ENCODE data around the gene KCNH3. TPM values are rescaled to one million over a fixed set of nuclear protein-coding genes. Genes with fewer than 3 reads are reported as not detected.

Gene KCNH3
- total and polyA plus RNA-seq, 4 donors = 2.1 to 11.0 (median 6.9) TPM

DNA sequence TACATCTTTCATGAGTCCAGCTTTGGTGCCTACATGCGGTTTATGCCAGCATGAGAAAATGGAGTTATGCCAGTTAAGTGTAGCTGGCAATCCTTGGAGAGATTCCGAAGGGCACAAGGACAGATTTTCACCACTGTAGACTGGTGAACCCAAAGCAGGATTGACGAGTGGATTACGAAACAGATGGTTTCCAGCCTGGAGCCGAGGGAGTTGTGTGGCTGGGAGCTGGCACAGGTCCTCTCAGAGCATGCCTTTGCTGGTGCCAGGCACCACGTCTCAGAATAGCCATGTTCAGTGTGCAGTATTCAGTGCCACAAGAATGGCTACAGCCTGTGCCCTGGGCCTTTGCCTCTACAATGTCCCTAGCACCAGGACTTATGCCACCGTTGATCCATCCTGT is 13.2 kb downstream of the KCNH3 start:
- Histone ChIP-seq H3K4me1 (ENCODE audit: control insufficient read depth, insufficient read depth, low read length) (peaks cover 20% of the 10 kb centered on the region), H3K9me3 (ENCODE audit: control insufficient read depth, insufficient read depth, low read length) (no peaks in the 10 kb centered on the region), H3K36me3 (ENCODE audit: control insufficient read depth, insufficient read depth, low read length) (peaks cover 30% of the 10 kb centered on the region), H3K4me3 (ENCODE audit: low read depth, low read length) (no peak overlapping the region), H3K27me3 (ENCODE audit: control insufficient read depth, insufficient read depth, low read length) (no peaks in the 10 kb centered on the region), H3K27ac (ENCODE audit: low read depth, low read length) (no peak overlapping the region)
- peak in 1 of 6 donors; percentile 47 for DNase-seq (ENCODE audit: low read depth in 4 of 6, low spot score in 6 of 6)
- WGBS (ENCODE audit: insufficient coverage) = 69% methylated on average over 6 of the region's 7 CpGs

DNA sequence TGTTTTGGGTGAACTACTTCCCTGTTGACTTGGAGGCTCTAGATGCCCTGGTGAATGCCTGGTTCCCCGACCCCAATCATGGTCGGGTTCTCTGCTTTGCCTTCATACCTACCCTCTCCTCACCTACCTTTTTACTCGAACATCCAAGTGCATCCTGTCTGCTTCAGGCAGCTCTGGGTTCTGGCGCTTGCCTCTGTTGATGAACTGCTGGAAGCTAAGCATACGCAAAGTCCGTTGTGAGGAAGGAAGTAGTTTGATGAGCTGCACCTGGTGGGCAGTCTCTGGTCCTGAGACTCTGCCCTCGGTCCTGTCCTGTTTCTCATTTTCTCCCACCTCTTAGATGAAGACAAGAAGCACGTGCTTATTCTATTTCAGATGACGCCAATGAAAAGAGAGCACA is 13.6 kb downstream of the KCNH3 start:
- Histone ChIP-seq H3K4me3 (ENCODE audit: low read depth, low read length) (no peak overlapping the region), H3K36me3 (ENCODE audit: control insufficient read depth, insufficient read depth, low read length) (peaks cover 34% of the 10 kb centered on the region), H3K9me3 (ENCODE audit: control insufficient read depth, insufficient read depth, low read length) (no peaks in the 10 kb centered on the region), H3K27me3 (ENCODE audit: control insufficient read depth, insufficient read depth, low read length) (no peaks in the 10 kb centered on the region), H3K27ac (ENCODE audit: low read depth, low read length) (no peak overlapping the region), H3K4me1 (ENCODE audit: control insufficient read depth, insufficient read depth, low read length) (peaks cover 20% of the 10 kb centered on the region)
- DNase-seq (ENCODE audit: low read depth in 4 of 6, low spot score in 6 of 6) = no peak
- WGBS (ENCODE audit: insufficient coverage) = 81% methylated on average over 7 of the region's 9 CpGs

DNA sequence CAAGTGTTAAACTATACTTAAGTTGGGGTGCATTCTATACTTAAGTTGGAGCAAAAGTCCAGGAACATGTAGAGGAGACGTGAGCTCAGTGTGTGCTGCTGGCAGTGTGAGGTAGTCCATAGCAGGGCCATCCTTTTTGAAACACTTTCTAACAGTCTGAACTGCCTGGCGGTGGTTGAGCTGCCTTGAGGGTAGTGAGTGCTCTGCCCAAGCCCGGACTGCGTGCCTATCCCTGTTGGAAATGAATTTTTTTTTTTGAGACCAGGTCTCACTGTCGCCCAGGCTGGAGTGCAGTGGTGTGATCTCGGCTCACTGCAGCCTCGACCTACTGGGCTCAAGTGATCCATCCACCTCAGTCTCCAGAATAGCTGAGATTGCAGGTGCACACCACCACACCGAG is 14.1 kb downstream of the KCNH3 start:
- 96% methylated on average over 7 of the region's 8 CpGs for WGBS (ENCODE audit: insufficient coverage)

DNA sequence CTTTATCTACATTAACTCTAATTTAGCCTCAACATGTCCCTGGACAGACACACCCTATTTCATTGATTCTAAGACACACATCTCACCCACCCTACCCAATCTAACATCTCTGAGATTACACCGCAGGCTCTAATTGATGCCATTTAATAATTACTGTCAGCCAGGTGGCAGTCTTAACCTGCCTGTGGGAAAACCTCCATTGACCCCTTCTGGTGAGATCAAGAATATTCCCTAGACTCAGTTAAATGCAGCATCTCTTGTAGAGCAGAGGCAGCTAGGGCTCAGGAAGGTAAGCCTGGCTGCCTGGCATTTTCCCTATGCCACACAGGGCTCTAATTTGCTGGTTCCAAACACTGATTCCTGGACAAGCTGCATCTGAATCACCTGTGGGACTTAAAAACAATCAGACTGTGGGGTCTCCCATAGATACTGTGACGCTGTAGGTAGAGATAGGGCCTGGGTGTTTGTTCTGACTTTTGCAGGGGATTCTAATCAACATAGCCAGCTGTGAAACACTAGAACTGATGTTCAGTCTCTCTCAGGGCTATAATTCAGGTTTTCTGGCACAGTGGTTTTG is 14.8 kb downstream of the KCNH3 start:
- H3K4me1 ChIP-seq (ENCODE audit: control insufficient read depth, insufficient read depth, low read length) = peaks cover 16% of the 10 kb centered on the region
- no peaks in the 10 kb centered on the region for H3K9me3 ChIP-seq (ENCODE audit: control insufficient read depth, insufficient read depth, low read length)
- no peaks in the 10 kb centered on the region for H3K27me3 ChIP-seq (ENCODE audit: control insufficient read depth, insufficient read depth, low read length)
- DNase-seq (ENCODE audit: low read depth in 4 of 6, low spot score in 6 of 6) = peak in 1 of 6 donors; percentile 69
- WGBS (ENCODE audit: insufficient coverage) = 49% methylated on average over 2 of the region's 2 CpGs
- no peak overlapping the region for H3K27ac ChIP-seq (ENCODE audit: low read depth, low read length)
- no peak overlapping the region for H3K4me3 ChIP-seq (ENCODE audit: low read depth, low read length)
- peaks cover 46% of the 10 kb centered on the region for H3K36me3 ChIP-seq (ENCODE audit: control insufficient read depth, insufficient read depth, low read length)

More for the DNA sequence above, 14.1 kb downstream of the KCNH3 start:
- no peak for DNase-seq (ENCODE audit: low read depth in 4 of 6, low spot score in 6 of 6)
- H3K4me3 ChIP-seq (ENCODE audit: low read depth, low read length) = no peak overlapping the region
- no peaks in the 10 kb centered on the region for H3K9me3 ChIP-seq (ENCODE audit: control insufficient read depth, insufficient read depth, low read length)
- no peaks in the 10 kb centered on the region for H3K27me3 ChIP-seq (ENCODE audit: control insufficient read depth, insufficient read depth, low read length)
- H3K27ac ChIP-seq (ENCODE audit: low read depth, low read length) = no peak overlapping the region
- peaks cover 20% of the 10 kb centered on the region for H3K4me1 ChIP-seq (ENCODE audit: control insufficient read depth, insufficient read depth, low read length)
- H3K36me3 ChIP-seq (ENCODE audit: control insufficient read depth, insufficient read depth, low read length) = peaks cover 39% of the 10 kb centered on the region

DNA sequence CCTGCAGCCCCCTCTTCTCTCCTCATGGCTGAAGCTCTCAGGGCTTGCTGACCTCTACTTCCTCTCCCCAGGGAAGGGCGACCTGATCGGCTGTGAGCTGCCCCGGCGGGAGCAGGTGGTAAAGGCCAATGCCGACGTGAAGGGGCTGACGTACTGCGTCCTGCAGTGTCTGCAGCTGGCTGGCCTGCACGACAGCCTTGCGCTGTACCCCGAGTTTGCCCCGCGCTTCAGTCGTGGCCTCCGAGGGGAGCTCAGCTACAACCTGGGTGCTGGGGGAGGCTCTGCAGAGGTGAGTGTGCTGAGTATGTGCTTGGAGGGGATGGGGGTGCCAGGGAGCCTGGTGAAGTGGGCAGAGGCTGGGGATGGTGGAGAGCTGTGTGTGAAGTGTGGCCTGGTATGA is 15.4 kb downstream of the KCNH3 start:
- WGBS (ENCODE audit: insufficient coverage) = 76% methylated on average over 15 of the region's 15 CpGs
- Histone ChIP-seq H3K27me3 (ENCODE audit: control insufficient read depth, insufficient read depth, low read length) (no peaks in the 10 kb centered on the region), H3K9me3 (ENCODE audit: control insufficient read depth, insufficient read depth, low read length) (no peaks in the 10 kb centered on the region), H3K36me3 (ENCODE audit: control insufficient read depth, insufficient read depth, low read length) (peaks cover 53% of the 10 kb centered on the region), H3K4me3 (ENCODE audit: low read depth, low read length) (no peak overlapping the region), H3K4me1 (ENCODE audit: control insufficient read depth, insufficient read depth, low read length) (peaks cover 9% of the 10 kb centered on the region), H3K27ac (ENCODE audit: low read depth, low read length) (no peak overlapping the region)
- DNase-seq (ENCODE audit: low read depth in 4 of 6, low spot score in 6 of 6) = no peak

DNA sequence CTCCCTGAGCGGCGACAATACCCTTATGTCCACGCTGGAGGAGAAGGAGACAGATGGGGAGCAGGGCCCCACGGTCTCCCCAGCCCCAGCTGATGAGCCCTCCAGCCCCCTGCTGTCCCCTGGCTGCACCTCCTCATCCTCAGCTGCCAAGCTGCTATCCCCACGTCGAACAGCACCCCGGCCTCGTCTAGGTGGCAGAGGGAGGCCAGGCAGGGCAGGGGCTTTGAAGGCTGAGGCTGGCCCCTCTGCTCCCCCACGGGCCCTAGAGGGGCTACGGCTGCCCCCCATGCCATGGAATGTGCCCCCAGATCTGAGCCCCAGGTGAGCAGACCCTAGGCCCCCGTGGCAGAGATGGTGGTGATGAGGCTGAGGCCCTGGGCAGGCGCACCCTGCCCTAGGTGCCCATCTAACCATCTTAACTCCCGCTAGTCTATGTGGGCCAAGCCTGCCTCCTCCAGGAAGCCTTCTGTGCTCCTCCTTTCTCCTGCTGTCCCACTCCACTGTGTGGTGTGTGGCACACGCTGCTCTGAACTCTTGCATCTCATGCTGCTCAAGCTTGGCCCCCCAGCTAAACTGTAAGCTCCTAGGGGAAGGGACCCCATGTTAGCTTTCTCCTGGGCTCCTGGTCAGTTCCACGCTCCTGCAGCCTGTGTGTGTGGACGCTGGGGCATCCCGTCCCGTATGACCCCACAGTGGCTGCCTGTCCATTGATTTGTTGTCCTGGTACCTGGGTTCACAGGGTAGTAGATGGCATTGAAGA is 17.0 kb downstream of the KCNH3 start:
- Histone ChIP-seq H3K9me3 (ENCODE audit: control insufficient read depth, insufficient read depth, low read length) (no peaks in the 10 kb centered on the region), H3K27me3 (ENCODE audit: control insufficient read depth, insufficient read depth, low read length) (no peaks in the 10 kb centered on the region), H3K27ac (ENCODE audit: low read depth, low read length) (no peak overlapping the region), H3K4me3 (ENCODE audit: low read depth, low read length) (no peak overlapping the region), H3K36me3 (ENCODE audit: control insufficient read depth, insufficient read depth, low read length) (peaks cover 63% of the 10 kb centered on the region), H3K4me1 (ENCODE audit: control insufficient read depth, insufficient read depth, low read length) (no peaks in the 10 kb centered on the region)
- WGBS (ENCODE audit: insufficient coverage) = 88% methylated on average over 15 of the region's 18 CpGs
- DNase-seq (ENCODE audit: low read depth in 4 of 6, low spot score in 6 of 6) = no peak

DNA sequence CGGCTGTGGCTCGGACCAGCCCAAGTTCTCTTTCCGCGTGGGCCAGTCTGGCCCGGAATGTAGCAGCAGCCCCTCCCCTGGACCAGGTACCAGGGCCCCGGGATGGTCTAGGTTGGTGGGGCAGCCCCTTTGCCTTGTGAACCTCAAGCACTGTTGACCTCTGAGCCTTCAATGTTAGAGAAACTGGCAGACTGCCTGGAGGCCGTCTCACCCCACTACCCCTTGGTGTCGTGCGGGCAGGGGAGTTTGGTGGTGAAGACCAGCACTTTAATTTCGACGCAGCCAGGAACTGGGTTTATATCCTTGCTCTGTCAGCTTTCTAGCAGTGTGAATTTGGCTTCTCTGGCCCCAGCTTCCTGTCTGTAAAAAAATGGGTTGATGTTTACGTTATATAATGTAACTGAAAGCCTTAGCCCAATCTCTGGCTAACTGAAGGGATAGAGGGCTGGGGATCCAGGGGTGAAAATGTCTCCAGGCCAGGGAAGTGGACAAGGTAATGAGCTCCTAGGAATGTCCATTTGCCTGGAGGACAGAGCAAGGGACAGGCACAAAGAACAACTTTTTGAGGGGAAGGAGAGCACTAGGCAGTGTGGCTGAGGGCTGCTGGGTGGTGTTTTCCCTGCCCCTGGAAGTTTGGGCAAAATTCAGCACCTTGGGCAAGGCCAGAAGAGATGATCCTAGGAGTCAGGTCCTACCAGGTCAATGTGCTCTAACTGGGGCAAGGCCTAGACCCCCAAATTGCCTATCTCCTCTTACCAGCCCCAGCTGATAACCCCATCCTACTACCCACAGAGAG is 17.8 kb downstream of the KCNH3 start:
- H3K4me1 ChIP-seq (ENCODE audit: control insufficient read depth, insufficient read depth, low read length) = no peaks in the 10 kb centered on the region
- no peaks in the 10 kb centered on the region for H3K27me3 ChIP-seq (ENCODE audit: control insufficient read depth, insufficient read depth, low read length)
- H3K4me3 ChIP-seq (ENCODE audit: low read depth, low read length) = no peak overlapping the region
- H3K36me3 ChIP-seq (ENCODE audit: control insufficient read depth, insufficient read depth, low read length) = peaks cover 67% of the 10 kb centered on the region
- no peak overlapping the region for H3K27ac ChIP-seq (ENCODE audit: low read depth, low read length)
- no peak for DNase-seq (ENCODE audit: low read depth in 4 of 6, low spot score in 6 of 6)
- no peaks in the 10 kb centered on the region for H3K9me3 ChIP-seq (ENCODE audit: control insufficient read depth, insufficient read depth, low read length)
- WGBS (ENCODE audit: insufficient coverage) = 91% methylated on average over 12 of the region's 12 CpGs

DNA sequence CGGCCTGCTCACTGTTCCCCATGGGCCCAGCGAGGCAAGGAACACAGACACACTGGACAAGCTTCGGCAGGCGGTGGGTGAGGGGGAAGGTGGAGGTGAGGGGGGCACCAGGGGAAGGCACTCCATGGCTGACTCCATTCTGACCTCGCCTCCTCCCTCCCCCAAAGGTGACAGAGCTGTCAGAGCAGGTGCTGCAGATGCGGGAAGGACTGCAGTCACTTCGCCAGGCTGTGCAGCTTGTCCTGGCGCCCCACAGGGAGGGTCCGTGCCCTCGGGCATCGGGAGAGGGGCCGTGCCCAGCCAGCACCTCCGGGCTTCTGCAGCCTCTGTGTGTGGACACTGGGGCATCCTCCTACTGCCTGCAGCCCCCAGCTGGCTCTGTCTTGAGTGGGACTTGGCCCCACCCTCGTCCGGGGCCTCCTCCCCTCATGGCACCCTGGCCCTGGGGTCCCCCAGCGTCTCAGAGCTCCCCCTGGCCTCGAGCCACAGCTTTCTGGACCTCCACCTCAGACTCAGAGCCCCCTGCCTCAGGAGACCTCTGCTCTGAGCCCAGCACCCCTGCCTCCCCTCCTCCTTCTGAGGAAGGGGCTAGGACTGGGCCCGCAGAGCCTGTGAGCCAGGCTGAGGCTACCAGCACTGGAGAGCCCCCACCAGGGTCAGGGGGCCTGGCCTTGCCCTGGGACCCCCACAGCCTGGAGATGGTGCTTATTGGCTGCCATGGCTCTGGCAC is 18.5 kb downstream of the KCNH3 start:
- Histone ChIP-seq H3K27ac (ENCODE audit: low read depth, low read length) (no peak overlapping the region), H3K9me3 (ENCODE audit: control insufficient read depth, insufficient read depth, low read length) (no peaks in the 10 kb centered on the region), H3K36me3 (ENCODE audit: control insufficient read depth, insufficient read depth, low read length) (peaks cover 74% of the 10 kb centered on the region), H3K4me3 (ENCODE audit: low read depth, low read length) (no peak overlapping the region), H3K27me3 (ENCODE audit: control insufficient read depth, insufficient read depth, low read length) (no peaks in the 10 kb centered on the region), H3K4me1 (ENCODE audit: control insufficient read depth, insufficient read depth, low read length) (no peaks in the 10 kb centered on the region)
- no peak for DNase-seq (ENCODE audit: low read depth in 4 of 6, low spot score in 6 of 6)
- 95% methylated on average over 14 of the region's 18 CpGs for WGBS (ENCODE audit: insufficient coverage)

DNA sequence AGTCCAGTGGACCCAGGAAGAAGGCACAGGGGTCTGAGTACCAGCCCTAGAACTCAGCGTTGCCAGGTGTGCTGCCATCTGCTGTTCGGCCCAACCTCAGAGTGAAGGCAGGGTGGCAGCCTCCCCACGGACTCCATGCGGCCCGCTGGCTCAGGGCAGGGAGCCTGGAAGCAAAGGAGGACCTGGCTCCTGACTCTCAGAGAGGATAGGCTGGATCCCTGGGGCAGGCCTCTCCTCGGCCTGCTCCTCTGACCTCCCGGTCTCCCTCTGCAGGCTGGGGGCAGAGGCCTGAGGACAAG is 19.0 kb downstream of the KCNH3 start:
- H3K27me3 ChIP-seq (ENCODE audit: control insufficient read depth, insufficient read depth, low read length) = no peaks in the 10 kb centered on the region
- no peak overlapping the region for H3K4me3 ChIP-seq (ENCODE audit: low read depth, low read length)
- H3K36me3 ChIP-seq (ENCODE audit: control insufficient read depth, insufficient read depth, low read length) = peaks cover 77% of the 10 kb centered on the region
- no peak for DNase-seq (ENCODE audit: low read depth in 4 of 6, low spot score in 6 of 6)
- no peak overlapping the region for H3K27ac ChIP-seq (ENCODE audit: low read depth, low read length)
- H3K4me1 ChIP-seq (ENCODE audit: control insufficient read depth, insufficient read depth, low read length) = no peaks in the 10 kb centered on the region
- no peaks in the 10 kb centered on the region for H3K9me3 ChIP-seq (ENCODE audit: control insufficient read depth, insufficient read depth, low read length)
- WGBS (ENCODE audit: insufficient coverage) = 77% methylated on average over 7 of the region's 7 CpGs

Data from spinal cord (tissue), 10 donors.